ENCODE measurements around the gene NTF3.

Gene NTF3

DNA sequence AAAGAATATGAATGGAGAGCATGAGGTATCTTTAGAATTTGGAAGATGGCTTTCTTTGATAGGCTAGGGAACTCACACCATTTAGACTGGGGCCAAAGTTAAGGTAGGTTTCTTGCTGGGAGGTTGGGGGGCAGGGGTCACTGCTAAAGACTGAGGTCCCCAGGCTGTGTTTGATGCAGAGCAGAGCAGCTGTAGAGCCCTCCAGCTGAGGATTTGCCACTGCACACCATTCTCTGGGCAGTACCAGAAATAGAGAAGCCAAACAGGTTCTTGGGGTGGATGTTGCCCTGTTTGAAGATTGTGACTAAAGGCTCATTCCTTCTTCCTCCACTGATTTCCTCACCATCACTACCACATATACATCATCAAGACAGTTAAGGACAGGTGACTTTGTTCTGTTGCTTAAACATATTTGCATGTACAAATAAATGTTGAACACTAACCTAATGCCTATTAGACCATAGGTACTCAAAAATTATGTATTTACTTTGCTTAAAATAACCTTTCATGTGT is 7.9 kb downstream of the NTF3 start:
- no peak overlapping the region for H3K27ac ChIP-seq
- no peak for TF ChIP-seq Cebpa-rat (IDR thresholded peaks at IDR 0.05)
- no peaks in the 10 kb centered on the region for H3K9me3 ChIP-seq
- no peak overlapping the region for H3K9ac ChIP-seq
- H4K20me1 ChIP-seq, result no peaks in the 10 kb centered on the region
- H3K4me1 ChIP-seq, result peaks cover 16% of the 10 kb centered on the region
- peak overlapping the region; percentile 22; the same call in 1 of the 2 replicates for H3K4me2 ChIP-seq
- H3K4me3 ChIP-seq, result no peak overlapping the region
- H3K36me3 ChIP-seq, result no peaks in the 10 kb centered on the region
- no peaks in the 10 kb centered on the region for H3K27me3 ChIP-seq

DNA sequence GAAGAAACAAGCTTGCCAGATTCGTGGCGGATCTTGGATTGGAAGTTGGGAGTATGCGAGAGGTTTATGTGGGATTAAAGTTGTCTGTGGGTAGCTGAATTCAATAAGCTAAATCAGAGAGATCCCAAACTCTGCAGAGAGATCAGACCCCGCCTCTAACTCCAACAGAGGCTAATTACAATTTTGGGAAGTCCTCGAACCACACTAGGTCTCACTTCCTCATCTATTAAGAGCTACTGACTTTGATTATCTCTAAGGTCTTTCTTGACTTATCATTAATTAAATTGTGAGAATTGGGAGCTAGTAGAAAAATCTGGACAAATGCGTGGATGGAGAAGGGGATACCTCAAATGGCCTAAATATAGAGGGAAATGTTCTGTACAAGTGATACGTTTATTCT is 9.1 kb downstream of the NTF3 start:
- no peak overlapping the region for H3K27ac ChIP-seq
- no peak for TF ChIP-seq Cebpa-rat (IDR thresholded peaks at IDR 0.05)
- no peak overlapping the region for H3K4me3 ChIP-seq
- no peaks in the 10 kb centered on the region for H3K27me3 ChIP-seq
- no peaks in the 10 kb centered on the region for H4K20me1 ChIP-seq
- no peak overlapping the region for H3K9ac ChIP-seq
- H3K9me3 ChIP-seq, result no peaks in the 10 kb centered on the region
- H3K4me1 ChIP-seq, result peaks cover 16% of the 10 kb centered on the region
- H3K36me3 ChIP-seq, result no peaks in the 10 kb centered on the region
- peak overlapping the region; percentile 22; the same call in 1 of the 2 replicates for H3K4me2 ChIP-seq

DNA sequence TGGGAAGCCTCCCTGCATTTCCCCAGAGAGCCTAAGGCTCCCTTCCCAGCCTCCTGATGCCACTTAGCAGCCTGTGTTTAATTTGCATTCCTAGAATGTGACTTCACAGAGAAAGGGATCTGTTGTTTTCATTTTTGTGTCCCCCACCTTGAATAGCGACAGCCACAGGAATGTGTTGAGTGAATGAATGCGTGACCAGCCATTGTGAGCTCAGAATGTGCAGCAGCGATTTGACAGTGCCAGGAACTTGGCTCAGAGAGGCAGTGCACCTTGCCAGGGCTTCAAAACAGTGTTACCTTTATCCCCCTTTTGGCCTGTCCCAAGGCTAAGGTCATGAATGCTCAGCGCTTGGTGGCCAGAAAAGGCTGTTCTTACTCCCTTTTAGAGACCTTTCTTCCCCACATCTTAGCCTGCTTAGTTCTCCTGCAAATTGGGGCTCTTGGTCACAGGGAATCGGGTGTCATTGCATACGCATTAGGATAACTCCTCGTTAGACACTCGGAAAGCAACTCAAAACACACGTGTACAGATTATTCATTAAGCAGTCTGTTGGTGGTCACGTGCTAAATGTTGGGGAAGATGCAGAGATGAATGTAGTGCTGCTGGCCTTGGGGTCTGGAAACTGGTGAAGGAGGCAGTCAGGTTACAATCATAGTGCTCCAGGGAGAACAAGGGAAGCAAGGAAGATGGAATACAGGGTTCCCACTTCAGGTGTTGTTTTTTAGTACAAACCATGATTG is 9.8 kb downstream of the NTF3 start:
- no peak for TF ChIP-seq Cebpa-rat (IDR thresholded peaks at IDR 0.05)
- no peak overlapping the region for H3K4me3 ChIP-seq
- H3K27me3 ChIP-seq, result no peaks in the 10 kb centered on the region
- no peaks in the 10 kb centered on the region for H3K9me3 ChIP-seq
- H3K4me2 ChIP-seq, result no peak overlapping the region
- H3K9ac ChIP-seq, result no peak overlapping the region
- H3K4me1 ChIP-seq, result peaks cover 16% of the 10 kb centered on the region
- no peaks in the 10 kb centered on the region for H4K20me1 ChIP-seq
- H3K36me3 ChIP-seq, result no peaks in the 10 kb centered on the region
- no peak overlapping the region for H3K27ac ChIP-seq

DNA sequence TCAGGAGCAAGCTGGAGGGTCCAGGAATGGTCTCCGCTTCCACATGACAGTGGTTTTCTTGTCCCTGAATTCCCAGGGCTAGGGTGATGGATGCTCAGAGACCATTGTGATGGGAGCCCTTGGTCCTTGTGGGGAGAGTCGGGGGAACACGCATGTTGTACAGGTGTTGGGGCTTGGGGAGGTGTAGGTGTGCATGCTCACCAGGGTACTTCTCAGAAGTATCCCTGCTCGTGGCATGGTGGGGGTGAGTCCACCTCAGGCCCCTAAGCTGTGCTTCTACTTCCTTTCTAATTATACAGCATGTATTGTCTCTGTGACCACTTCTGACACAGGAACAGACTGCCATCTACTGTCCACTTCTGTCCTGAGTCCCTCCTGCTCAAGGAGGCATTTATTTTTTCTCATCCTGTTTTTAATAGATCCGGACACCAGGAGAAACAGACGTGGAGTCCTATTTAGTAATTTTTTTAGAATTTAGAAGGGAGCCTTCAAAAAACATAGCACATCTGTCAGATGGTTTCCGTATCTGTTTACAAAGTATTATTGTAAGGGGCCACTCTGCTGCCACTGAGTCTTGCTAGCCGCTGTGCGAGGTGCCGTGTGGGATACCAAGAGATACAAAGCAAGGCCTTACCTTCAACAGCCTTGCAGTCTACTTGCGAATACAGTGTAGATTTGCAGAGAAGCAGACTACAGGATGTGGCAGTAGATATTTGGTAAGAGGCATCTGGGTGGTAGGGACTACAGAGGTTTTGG is 10.5 kb downstream of the NTF3 start:
- H3K27me3 ChIP-seq, result no peaks in the 10 kb centered on the region
- no peak overlapping the region for H3K4me3 ChIP-seq
- no peaks in the 10 kb centered on the region for H4K20me1 ChIP-seq
- H3K36me3 ChIP-seq, result no peaks in the 10 kb centered on the region
- no peak overlapping the region for H3K4me2 ChIP-seq
- no peak overlapping the region for H3K9ac ChIP-seq
- H3K27ac ChIP-seq, result no peak overlapping the region
- no peaks in the 10 kb centered on the region for H3K9me3 ChIP-seq
- H3K4me1 ChIP-seq, result peaks cover 16% of the 10 kb centered on the region
- TF ChIP-seq Cebpa-rat (IDR thresholded peaks at IDR 0.05), result no peak

DNA sequence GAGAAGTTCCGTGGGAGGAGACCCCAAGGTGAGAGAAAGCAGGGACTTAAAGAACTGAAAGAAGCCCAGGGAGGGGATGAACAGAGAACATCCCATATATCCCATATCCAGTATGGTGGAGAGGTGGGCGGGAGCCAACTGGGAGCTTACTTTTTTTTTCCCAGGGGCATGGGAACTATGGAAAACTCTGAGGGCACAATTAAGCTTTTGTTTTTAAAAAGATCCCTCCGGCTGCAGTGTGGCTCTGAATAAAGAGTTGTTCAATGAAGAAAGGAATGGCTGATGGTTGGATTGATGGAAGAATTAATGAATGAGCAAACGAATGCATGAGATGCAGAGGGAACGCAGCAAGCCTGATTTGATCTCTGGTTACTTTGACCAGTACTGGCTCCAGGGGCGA is 12.6 kb downstream of the NTF3 start:
- Histone ChIP-seq H3K27ac (no peak overlapping the region), H4K20me1 (no peaks in the 10 kb centered on the region), H3K9ac (no peak overlapping the region), H3K4me1 (peaks cover 16% of the 10 kb centered on the region), H3K4me2 (no peak overlapping the region), H3K9me3 (no peaks in the 10 kb centered on the region), H3K4me3 (no peak overlapping the region), H3K36me3 (no peaks in the 10 kb centered on the region), H3K27me3 (no peaks in the 10 kb centered on the region)
- TF ChIP-seq Cebpa-rat (IDR thresholded peaks at IDR 0.05), result no peak

DNA sequence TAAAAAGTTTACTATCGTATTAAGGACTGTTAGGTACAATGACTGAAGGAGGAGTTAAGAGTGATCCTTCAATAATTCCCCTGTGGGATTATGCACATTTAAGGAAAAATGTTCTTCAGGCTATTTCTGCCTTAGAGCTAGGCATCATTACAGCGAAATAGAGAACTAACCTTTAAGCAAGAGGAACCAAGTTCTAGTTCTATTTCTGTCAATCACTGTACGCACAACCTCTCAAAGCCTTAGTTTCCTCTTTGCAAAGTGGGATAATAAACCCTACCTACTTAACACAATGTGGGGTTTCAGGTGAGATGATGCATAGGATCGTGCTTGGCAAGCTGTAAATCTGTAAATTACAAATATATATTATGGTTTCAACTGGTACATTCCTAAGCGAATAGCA is 15.4 kb downstream of the NTF3 start:
- no peak overlapping the region for H3K4me3 ChIP-seq
- no peaks in the 10 kb centered on the region for H3K9me3 ChIP-seq
- no peak for TF ChIP-seq Cebpa-rat (IDR thresholded peaks at IDR 0.05)
- H3K4me1 ChIP-seq, result no peaks in the 10 kb centered on the region
- H3K9ac ChIP-seq, result no peak overlapping the region
- H3K36me3 ChIP-seq, result no peaks in the 10 kb centered on the region
- no peak overlapping the region for H3K4me2 ChIP-seq
- no peaks in the 10 kb centered on the region for H4K20me1 ChIP-seq
- H3K27me3 ChIP-seq, result no peaks in the 10 kb centered on the region
- H3K27ac ChIP-seq, result no peak overlapping the region

DNA sequence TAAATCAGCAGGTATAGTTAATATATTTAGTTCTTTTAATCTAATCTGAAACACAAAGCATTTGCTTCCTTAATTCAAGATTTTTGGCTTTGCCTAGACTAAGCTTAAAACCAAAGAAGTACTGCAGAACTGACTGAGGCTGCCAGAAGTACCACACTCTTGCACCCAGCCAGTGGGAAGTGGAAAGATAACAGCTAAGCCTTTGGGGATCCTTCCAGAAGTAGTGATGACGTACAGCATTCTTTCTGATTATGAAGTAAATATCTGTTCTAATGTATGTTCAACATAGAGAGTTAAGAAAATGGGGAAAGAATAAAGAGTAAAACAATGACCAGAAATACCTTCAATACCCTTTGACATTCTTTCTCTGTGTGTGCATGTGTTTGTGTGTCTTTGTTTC is 19.3 kb downstream of the NTF3 start:
- H3K27ac ChIP-seq, result no peak overlapping the region
- no peak overlapping the region for H3K9ac ChIP-seq
- H3K36me3 ChIP-seq, result no peaks in the 10 kb centered on the region
- no peaks in the 10 kb centered on the region for H3K9me3 ChIP-seq
- H3K27me3 ChIP-seq, result no peaks in the 10 kb centered on the region
- H3K4me1 ChIP-seq, result no peaks in the 10 kb centered on the region
- H4K20me1 ChIP-seq, result no peaks in the 10 kb centered on the region
- H3K4me3 ChIP-seq, result no peak overlapping the region
- no peak overlapping the region for H3K4me2 ChIP-seq
- no peak for TF ChIP-seq Cebpa-rat (IDR thresholded peaks at IDR 0.05)

DNA sequence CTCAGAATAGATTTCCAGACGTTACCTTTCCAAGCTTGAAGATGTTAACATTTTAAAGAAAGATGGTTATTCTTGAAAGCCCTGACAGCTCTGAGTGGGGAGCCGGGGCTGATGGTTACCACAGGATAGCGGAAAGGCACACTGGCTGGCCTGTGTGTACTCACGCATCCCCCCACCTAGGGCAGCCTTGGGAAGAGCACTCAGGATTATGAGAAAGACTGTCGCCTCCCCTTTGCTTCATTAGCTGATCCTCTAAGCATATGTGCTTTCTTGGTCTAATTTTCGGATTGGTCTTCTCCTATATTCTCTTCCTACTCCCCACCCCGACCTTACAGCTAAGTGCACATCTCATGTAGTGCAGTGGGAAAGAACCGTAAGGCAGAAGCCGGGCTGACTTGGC is 20.7 kb downstream of the NTF3 start:
- Histone ChIP-seq H3K4me1 (peaks cover 11% of the 10 kb centered on the region), H3K36me3 (no peaks in the 10 kb centered on the region), H3K27me3 (no peaks in the 10 kb centered on the region), H3K27ac (no peak overlapping the region), H3K4me2 (no peak overlapping the region), H3K9me3 (no peaks in the 10 kb centered on the region), H4K20me1 (no peaks in the 10 kb centered on the region), H3K4me3 (no peak overlapping the region), H3K9ac (no peak overlapping the region)
- no peak for TF ChIP-seq Cebpa-rat (IDR thresholded peaks at IDR 0.05)

DNA sequence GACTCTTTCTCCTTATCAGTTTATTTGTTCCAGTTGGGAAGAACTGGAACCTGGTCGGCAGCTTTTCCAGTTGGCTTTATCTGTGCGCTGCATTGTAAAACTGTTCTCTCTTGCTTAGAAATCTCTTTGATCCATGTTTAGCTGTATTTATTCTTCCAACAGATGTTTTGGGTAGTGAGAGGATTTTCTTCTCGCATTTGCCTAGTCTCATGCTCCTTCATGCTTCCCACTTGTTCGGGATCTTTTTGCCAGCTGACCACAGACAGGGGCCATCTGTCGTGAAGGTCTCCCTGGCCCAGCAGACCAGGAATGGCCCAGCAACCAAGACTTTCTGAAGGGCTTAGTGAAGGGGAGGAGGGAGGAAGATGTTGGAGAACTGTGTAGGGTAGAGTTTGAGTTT is 21.6 kb downstream of the NTF3 start:
- Histone ChIP-seq H3K9me3 (no peaks in the 10 kb centered on the region), H3K27ac (no peak overlapping the region)
- TF ChIP-seq Cebpa-rat (IDR thresholded peaks at IDR 0.05), result no peak

DNA sequence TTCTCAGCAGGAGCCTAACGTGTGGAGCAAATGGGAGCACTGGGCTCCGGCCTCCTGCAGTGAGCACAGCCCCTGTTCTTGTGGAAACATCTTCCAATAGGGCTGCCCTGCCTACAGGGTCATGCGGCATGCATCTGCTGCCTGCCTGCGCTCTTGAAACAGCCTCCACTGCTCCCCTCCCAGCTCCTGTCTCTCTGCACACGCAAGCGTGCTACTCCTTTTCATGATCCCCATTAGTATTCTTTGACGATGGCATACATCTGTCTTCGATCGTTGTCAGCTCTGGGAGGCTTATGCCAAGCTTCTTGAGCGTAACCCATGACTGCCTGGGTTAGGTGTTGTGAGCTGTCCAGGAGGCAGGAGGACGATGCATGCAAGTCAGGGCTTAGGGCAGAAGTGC is 23.1 kb downstream of the NTF3 start:
- Histone ChIP-seq H3K9me3 (no peaks in the 10 kb centered on the region), H3K4me1 (peaks cover 13% of the 10 kb centered on the region), H3K27ac (no peak overlapping the region), H4K20me1 (no peaks in the 10 kb centered on the region), H3K4me3 (no peak overlapping the region), H3K4me2 (no peak overlapping the region), H3K9ac (no peak overlapping the region), H3K36me3 (no peaks in the 10 kb centered on the region), H3K27me3 (no peaks in the 10 kb centered on the region)
- TF ChIP-seq Cebpa-rat (IDR thresholded peaks at IDR 0.05), result no peak

More for the DNA sequence above, 21.6 kb downstream of the NTF3 start:
- Histone ChIP-seq H3K4me3 (no peak overlapping the region), H4K20me1 (no peaks in the 10 kb centered on the region), H3K27me3 (no peaks in the 10 kb centered on the region), H3K4me2 (no peak overlapping the region), H3K9ac (no peak overlapping the region), H3K36me3 (no peaks in the 10 kb centered on the region), H3K4me1 (peaks cover 13% of the 10 kb centered on the region)

Measured in BLaER1 (cell line).